Tibial nerve (tissue), 3 donors: Measurements from ENCODE around the gene PARP15.

Source experiments
- POLR2A ChIP-seq, 2 donors: fragments of 450-650 bp; IDR thresholded peaks; one replicate each; pipeline ENCODE4 v1.6.1; 2017; ENCODE audit warnings: antibody characterized with exemption in 2 of 2, mild to moderate bottlenecking in 2 of 2, moderate library complexity in 2 of 2
- TF ChIP-seq, protein P1 (sequence below), 5 experiments: fragments of 200-600 bp in 3 of 5; fragments of 450-650 bp in 2 of 5; sonication (generic) in 3 of 5; IDR thresholded peaks; one replicate each; pipeline ENCODE4 v1.5.1; 2016 to 2019; ENCODE audit warnings: antibody characterized with exemption in 5 of 5, mild to moderate bottlenecking in 3 of 5, moderate library complexity in 2 of 5

DNA sequence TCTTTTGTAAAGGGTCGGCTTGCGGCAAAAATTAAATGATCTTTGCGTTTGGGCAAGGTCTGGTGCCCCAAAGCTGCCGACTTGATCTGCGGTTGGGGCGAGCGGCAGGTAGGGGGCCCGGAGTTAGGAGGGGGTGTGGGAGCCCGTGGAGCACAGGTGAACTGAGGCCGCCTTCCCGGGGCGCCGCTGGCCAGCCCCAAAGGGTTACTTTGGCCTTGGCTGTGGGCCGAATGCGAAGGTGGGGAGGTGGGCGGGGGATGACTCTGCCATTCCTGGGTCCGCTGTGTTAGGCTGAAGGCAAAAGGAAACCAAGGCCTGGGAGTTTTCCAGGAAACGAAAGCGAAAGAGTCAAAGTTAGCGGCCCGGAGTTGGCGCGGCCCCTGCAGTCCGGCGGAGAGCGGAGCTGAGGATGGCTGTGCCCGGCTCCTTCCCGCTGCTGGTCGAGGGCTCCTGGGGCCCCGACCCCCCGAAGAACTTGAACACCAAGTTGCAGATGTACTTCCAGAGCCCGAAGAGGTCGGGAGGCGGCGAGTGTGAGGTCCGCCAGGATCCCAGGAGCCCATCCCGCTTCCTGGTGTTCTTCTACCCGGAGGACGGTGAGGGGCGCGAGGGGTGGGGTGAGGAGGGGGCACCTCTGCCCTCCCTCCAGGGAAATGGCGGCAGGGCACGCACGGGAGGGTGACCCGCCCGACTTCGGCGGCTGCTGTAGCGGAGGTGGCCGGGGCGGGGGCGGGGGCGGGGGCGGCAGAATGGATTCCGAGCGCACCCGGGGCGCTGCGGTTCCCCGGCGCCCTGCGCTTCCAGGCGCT, 103.2 kb downstream of the PARP15 start, which contains the start of gene PARP14:
- TF ChIP-seq, protein P1, sequence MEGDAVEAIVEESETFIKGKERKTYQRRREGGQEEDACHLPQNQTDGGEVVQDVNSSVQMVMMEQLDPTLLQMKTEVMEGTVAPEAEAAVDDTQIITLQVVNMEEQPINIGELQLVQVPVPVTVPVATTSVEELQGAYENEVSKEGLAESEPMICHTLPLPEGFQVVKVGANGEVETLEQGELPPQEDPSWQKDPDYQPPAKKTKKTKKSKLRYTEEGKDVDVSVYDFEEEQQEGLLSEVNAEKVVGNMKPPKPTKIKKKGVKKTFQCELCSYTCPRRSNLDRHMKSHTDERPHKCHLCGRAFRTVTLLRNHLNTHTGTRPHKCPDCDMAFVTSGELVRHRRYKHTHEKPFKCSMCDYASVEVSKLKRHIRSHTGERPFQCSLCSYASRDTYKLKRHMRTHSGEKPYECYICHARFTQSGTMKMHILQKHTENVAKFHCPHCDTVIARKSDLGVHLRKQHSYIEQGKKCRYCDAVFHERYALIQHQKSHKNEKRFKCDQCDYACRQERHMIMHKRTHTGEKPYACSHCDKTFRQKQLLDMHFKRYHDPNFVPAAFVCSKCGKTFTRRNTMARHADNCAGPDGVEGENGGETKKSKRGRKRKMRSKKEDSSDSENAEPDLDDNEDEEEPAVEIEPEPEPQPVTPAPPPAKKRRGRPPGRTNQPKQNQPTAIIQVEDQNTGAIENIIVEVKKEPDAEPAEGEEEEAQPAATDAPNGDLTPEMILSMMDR (IDR thresholded peaks at IDR 0.05), result peak in 4 of 5 experiments; percentile 9 to 58 (median 30)
- peak; percentile 15 to 45 for TF ChIP-seq POLR2A (IDR thresholded peaks at IDR 0.05)
